Right forelimb (tissue), 1 donor: ENCODE measurements around the gene MRPL20.
A peak's percentile ranks its signal among the peaks of the same experiment; 100 is the strongest.
"Not testable (repeated sequence)": the region's sequence is repeated elsewhere in the genome, so short reads cannot be mapped to it uniquely, and the experiment has no call there.

Experiments used
- DNase-seq: peaks from one replicate; pipeline ENCODE4 v3.0.0-alpha.2; 2018

The MRPL20 gene

DNA sequence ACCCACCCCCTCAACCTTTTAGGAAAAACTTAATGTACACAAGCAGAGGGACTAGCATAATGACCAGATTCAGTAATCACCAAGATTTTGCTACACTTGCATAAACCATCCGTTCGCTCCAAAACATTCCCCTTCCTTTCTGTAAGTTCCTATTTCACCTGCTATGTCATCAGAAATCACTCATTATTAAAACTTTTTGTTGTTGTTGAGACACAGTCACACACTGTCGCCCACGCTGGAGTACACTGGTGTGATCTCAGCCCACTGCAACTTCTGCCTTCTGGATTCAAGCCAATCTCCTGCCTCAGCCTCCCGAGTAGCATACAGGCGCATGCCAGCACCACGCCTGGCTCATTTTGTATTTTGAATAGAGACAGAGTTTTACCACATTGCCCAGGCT, 3.4 kb downstream of the MRPL20 start:
- DNase-seq, result no peak

DNA sequence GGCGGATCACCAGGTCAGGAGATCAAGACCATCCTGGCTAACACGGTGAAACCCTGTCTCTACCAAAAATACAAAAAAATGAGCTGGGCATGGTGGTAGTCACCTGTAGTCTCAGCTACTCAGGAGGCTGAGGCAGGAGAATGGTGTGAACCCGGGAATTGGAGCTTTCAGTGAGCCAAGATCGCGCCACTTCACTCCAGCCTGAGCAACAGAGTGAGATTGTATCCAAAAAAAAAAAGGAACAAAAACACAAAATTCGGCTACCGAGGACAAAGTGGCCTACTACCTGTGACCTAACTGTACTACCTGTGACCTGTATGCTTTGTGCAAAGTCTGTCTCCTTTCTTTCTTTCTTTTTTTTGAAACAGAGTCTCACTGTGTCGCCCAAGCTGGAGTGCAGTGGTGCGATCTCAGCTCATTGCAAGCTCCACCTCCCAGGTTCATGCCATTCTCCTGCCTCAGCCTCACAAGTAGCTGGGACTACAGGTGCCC, 4.1 kb downstream of the MRPL20 start:
- not testable (repeated sequence) for DNase-seq

DNA sequence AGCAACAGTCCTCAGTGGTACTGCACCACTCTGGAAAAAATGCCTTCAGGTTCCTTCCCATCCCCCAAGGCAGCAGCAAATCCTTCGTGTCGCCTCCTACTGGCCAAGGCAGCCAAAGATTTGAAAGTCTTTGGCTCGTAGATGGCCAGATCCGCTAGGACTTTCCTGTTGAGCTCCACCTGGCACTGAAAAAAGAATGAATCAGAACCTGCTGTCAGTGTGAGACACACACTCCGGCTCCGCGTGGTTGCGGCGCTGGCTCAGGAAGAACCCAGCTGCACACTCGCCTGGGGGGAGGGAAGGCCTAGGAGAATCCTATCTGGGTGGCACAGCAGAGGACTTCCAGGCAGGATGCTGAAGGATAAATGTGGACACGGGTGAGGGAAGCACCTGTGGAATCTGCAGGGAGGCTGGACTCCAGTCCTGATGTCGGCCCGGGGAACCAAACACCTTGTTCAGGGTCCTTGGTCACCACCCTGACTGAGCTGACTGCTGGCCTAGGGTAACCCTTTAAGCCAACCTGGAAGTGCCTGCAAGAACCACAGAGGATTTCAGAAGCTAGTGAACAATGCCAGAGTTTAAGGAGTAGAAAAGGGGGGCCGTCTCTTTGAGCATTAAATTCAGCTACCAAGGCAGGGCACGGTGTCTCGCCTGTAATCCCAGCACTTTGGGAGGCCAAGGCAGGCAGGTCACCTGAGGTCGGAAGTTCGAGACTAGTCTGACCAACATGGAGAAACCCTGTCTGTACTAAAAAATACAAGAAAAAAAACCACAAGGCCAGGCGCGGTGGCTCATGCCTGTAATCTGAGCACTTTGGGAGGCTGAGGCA, 4.8 kb downstream of the MRPL20 start:
- DNase-seq, result no peak

DNA sequence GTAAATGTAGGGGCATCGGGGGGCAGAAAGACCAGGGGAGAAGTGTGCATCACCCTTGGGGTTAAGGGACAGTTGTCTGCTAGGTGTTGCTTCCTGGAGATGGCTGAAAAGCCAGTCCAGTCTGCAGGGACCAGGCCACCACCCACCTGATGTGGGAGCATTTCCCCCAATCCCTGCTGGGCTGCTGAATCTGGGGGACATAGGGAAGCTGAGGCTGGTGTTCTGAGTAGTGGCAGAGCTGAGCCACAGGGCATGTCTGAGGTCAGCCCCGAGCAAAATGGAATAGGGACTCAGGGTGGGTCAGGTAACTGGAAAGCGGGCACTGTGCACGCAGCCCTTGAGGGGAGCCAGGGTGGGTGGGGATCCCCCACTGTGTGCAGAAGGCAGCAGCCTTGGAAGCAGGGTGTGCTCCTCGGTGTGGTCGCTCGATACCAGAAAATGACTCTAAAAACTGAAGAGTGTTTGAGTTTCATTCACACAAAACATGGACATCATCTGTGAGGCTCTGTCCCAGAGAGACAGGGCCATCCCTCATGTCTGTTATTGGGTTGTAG, 5.6 kb downstream of the MRPL20 start:
- DNase-seq, result no peak

DNA sequence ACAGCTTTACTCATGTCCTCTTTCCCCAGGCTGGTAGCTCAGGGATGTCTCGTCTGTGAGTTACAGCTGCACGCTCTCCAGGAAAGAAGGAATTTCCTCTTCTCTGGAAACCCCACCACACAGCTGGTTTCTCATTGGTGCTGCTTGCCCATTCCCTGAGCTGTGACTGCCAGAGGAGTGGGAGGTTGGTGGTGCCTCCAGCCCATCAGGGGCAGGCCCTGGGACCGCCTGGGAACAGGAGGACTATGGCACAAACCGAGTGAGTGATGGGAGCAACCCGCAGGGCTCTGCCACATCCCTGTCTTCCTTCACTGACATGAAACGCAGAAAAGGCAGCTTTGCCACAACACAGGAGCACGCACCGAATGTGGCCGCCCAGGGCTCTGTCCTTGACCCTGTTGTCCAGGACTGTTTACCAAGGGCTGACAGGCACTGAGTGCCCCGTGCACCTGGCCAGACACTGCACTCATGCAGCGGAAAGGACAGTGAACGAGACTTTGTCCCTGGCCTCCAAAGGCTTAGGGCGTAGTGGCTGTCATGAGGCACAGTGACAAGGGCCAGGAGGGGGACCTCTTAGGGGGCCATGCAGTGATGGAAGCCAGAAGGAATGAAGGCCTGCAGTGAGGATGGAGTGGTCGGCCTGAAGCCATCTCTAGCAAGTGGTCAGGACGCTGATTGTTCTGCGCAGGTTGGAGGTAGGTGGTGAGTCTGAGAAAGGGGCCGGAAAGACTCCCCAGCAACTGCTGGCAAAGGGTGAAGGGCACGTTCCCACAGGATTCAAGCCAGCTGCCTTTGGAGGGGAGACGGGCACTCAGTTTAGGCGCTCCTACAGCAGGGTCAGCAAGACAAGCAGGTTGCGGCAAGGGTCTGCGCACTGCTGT, 6.3 kb downstream of the MRPL20 start:
- DNase-seq, result no peak

DNA sequence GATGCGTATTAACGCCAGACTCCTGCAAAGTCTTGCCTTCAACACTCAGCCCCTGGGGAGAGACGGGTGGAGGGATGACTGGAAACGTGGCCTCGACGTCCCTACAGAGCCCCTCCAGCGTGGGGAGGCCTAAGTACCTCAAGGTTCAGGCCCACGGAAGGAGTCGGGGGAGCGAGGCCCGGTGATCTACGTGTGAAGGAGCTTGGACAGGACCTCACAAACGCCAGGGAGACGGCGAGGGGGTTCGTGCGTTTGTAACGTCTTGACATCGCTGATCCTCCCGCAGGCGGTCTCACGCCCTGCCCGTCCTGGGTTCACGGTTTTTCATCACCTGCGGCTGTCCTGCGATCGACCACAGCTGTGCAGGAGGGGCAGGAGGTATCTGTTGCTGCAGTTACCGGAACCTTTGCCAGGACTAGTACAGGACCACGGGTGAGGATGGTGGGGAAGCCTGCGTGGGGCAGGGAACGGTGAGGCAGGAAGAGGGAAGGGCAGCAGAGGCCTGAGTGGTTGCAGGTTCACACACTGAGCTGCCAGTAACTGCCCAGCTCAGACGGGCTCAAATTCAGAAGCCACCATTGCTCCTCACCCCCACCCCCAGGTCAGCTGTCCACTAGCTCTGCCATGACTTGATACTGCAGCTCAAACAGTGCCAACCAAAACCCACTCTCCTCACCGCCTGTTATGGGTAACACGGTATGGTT, 7.1 kb downstream of the MRPL20 start:
- no peak for DNase-seq

DNA sequence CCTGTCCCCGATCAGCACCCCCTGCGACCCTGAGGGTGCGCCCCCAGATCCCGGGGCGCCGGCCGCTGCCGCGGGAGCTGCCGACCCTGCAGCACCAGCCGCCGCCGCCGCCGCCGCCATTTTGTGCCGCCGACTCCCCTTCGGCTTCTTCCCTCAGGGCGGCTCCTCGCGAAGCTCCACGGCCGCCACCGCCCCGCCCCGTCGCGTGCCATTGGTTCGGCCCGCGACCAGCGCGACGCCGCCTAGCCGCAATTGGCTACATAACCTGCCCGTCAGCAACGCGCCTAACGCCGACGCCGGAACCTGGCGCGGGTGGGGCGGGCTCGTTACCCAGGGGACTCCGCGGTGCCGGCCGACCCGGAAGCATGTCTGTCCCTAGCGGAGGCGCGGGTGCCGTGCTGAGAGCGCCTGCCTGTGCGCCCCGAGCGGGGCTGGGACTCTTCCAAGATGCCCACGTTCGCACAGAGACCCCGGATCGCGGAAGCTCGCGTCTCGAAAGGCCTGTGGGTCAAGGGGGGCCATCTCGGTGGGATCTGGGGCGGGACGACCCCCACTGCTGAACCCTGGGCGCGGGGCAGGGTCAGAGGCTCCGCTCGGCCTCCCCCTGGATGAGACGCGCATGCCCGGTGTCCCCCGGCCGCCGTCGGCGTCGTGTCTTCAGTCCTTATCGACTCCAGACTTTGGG, 7.8 kb downstream of the MRPL20 start, which contains the start of gene CCNL2:
CCNL2 (minus strand) TSS at position 149 of the 685 bp plus-strand sequence; CDS start at position 120, 29 bp downstream.
- peak; percentile 99 for DNase-seq

DNA sequence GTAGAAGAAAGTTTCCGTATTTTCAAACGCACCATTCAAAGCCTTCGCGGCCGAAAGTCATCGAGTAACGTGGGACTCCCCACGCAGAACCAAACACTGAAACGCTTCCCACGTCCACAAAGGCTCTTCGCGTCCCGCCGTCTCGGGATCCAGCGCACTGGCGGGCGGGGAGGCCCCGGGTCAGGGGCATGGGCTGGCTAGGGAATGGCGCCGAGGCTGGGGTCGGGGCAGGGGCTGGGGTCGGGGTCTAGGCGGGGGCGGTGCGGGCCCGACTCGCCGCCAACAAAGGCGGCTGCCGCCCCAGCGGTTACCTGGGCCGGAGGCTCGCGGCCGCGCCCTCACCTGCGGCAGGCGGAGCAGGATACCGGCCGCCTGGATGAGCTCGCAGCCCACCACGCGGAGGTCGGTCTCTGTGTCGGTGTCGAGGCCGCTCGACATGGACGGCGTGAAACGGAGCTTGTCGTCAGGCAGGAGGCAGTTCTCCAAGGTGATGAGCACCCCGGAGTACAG, 8.4 kb downstream of the MRPL20 start:
- no peak for DNase-seq

DNA sequence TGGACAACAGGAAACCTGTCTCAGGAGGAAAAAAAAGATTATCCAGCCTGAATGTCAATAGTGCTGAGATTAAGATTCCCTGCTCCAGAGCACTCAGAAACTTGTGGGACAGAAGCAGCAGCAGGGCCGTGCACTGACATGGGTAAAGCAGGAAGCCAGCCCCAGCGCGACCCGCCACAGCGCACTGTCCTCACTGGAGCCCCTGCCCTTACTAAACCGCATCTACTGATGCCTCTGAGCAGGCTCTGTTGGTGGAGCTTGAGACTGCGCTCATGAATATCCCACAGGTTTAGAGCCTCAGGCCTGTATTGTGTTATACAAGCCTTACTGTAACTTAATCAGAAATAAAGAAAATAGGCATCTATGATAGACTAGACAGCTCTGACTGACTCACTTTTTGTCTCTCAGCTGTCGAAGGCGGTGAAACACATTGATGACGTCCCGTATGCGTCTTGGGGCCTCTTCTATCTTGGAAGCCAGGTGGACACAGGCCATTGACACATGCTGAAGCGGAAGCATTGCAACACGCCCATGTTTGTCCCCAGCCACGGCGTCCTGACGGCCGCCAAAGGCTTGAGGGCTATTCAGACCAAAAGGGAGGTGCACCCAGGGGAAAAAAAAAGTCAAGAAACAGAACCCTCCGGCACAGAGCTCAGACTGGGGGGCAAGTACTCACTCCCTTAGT, 9.1 kb downstream of the MRPL20 start:
- no peak for DNase-seq

DNA sequence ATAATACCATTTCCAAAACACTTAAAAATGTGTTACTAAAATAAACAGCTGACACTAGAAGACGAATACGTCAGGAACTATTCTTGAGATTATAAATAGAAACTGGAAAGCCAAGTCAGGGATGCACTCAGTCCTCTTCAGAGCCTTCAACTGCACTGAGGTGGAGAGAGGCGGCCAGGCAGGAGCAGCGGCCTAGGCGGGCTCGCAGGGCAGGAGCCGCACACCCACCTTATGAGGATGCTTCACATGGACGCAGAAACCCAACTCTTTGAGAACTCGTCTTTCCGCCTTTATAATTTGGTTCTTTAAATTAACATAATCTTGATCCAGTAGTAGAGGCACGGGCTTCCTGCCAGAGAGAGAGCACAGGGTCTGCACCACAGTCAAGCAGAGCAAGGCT, 11.9 kb downstream of the MRPL20 start:
- no peak for DNase-seq

DNA sequence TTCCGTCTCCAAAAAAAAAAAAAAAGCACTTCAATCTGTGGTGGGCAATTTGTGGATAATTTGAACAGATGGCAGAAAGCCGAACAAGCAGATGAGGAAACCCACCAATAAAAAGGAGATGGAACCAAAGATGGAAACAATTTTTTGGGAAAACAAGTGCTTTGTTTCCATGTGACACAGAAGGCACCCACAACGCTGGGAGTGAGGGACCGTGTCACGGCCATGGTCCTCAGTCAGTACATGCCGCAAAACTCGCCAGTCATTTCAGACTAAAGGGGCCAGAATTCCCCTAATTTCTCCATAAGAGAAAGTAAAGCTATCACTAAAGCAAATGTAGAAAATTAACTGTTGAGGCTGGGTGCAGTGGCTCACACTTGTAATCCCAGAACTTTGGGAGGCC, 13.0 kb downstream of the MRPL20 start:
- DNase-seq, result no peak

DNA sequence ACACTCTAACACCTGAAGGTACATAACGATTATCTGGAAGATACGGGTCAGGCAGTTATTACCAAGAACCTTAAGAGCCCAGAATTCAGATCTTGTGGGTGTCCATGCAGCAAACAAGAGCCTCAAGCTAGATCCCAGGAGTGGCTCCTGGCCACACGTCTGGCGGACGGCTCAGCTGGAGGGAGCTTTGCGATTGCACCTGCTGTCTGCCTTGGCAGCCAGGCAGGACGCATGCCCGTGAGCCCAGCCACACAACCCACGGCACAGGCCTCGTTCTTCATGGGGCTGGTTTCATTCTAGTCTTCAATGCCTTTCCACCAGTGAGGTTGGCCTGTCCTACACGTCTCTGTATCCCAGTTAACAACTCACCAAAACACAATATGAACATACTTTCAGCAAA, 13.7 kb downstream of the MRPL20 start:
- no peak for DNase-seq

DNA sequence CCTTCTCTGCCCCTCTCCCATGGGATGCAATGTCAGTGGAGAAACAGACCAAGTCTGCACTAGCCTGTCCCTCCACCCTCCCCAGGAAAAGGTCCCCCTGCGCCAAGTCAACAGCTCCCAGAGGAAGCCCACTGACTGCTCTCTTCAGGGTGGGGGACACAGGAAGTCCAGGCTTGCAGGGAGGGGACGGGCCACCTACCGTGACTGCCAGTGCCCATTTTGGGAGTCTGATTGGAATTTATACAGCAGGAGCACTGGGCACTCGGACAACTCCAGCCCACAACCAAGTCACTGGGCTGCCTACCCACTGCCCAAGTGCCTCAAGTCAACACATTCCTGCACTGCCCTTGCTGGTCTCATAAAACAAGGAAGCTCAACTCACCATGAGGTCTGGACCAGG, 14.1 kb downstream of the MRPL20 start:
- DNase-seq, result no peak

DNA sequence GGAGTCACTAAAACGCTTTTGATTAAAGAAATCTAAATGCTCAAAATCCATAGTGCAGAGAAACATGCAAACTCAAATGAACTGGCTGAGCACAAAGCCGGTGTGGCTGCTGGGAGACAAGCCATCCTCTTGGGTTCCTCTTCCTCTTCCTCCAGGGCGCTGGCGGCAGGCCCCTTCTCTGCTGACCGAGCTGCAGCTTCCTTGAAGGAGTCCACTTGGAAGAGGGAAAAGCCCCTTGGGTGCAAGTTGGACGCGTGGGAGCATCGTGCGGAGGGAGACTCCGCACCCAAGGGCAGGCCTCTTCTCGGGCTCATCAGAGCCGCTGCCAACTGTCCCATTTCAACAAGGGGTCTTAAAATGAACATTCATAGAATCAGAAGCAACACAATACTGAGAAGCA, 15.9 kb downstream of the MRPL20 start:
- DNase-seq, result no peak

DNA sequence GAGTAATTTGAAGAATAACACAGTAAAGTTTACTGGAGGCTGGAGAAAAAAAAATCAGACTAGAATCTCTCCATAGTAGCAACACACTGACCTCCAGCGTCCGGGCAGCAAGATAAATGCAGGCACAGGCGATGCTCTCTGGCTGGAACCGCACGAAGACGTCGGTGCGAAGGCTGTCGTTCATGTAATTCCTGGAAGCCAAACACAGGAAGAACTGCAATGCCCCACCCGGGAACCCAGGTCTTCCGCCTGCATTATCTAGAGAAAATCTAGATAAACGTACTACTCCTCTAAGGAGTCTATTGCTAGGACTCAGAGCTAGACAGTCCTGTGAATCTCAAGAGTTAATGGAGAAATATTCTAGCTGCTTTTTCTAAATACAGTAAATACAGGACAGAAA, 16.4 kb downstream of the MRPL20 start:
- DNase-seq, result no peak

DNA sequence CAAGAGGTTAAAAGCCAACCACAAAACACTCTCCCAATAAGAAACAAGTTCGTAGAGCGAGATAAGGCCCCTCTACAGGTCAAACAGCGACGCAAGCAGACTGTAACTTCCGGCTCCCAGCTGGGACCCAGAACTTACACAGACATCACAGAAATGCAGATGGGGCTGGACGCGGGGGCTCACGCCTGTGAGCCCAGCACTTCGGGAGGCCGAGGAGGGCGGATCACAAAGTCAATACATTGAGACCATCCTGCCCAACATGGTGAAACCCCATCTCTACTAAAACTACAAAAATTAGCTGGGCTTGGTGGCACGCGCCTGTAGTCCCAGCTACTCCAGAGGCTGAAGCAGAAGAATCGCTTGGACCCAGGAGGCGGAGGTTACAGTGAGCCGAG, 19.0 kb downstream of the MRPL20 start:
- DNase-seq, result no peak

DNA sequence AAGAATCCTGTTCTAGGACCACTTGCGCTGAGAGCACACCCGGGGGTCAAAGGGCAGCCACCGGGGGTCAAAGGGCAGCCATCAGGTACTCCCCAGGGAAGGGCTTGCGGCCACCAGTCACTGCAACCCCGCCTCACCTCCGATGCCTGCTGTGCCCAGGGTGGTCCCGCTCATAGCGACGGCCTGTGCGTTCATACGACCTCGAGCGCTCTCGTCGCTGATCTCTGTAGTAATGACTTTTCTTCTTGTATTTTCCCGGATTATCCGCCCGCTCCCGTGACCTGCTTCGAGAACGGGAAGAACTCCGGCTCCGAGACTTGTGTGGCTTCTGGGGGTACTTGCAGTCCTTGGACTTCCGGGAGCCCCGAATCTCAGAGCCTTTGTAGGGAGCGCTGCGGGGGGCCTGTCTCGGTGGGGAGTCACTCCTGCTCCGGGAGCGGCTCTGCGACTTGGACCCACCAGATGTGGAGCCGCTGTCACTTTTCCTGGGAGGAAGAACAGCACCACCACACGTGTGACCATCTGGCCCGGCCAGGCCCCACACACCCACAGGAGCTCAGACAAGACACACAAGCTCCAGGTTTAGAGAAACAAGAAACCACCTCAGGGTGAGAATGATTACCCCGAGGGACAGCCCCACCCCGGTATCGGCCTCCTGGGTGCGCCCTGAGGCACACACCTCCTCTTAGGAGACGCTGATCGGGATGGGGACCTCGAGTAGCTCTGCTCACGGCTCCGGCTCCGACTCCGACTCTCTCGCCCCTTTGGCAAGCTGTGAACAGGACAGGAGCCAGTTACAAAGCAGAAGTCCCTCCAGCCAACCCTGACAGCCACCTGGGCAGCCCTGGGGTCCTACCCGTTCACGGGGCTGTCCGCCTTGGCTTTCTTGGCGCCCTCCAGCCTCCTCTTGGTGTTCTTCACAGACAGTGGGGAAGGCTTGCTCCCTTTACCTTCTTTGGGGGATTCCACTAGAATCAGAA, 19.7 kb downstream of the MRPL20 start:
- DNase-seq, result no peak

DNA sequence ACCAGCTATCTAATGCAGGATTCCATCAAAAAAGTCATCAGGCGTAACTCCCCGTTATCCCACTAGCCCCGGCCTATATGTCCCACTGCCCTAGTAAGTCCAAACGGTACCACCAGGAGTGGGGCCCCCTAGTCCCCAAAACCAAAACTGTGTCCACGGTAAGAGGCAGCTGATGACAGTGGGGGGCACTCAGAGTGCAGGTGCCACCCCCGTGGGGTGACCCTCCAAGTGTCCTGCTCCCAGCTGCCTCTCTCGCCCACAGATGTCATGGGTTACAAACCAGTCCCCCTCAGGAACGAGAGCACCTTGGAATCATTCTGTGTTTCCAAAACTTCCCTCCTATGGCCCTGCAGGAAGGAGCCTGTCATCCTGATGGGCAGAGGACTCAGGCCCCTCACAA, 21.2 kb downstream of the MRPL20 start:
- DNase-seq, result no peak

DNA sequence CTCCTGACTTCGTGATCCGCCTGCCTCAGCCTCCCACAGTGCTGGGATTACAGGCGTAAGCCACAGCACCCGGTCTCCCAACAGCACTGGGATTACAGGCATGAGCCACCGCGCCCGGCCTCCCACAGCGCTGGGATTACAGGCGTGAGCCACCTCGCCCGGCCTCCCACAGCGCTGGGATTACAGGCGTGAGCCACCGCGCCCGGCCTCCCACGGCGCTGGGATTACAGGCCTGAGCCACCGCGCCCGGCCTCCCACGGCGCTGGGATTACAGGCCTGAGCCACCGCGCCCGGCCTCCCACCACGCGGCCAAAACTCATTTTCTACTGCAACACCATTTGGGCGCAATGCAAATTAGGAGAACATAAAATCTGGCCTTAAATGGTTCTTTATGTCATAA, 21.8 kb downstream of the MRPL20 start:
- not testable (repeated sequence) for DNase-seq

DNA sequence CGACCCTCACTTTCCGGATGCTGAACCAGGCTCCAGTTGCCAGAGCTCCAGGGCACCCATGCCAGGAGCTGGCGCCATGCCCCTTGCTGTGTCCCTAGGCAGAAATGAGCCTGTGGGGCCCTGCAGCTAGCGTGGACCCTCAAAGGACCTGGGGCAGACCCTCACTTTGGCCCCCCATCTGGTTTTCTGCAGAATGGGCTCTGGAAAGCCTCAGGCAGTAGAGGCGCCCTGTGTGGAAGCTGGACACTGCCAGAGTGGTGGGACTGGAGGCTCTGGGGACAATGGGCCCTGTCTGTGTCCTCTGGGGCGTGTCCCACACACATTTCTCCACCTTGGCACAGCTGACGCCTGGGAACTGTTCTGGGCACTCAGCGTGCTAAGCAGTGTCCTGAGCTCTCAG, 25.8 kb downstream of the MRPL20 start:
- no peak for DNase-seq
